HG02610 (cell line): ENCODE results near the gene CPVL.
"Not testable (repeated sequence)": the region's sequence is repeated elsewhere in the genome, so short reads cannot be mapped to it uniquely, and the experiment has no call there.

ENCODE experiments used
- ATAC-seq: cut with Tn5 transposase; IDR thresholded peaks from one replicate; pipeline ENCODE4 v1.9.1; 2021; ENCODE audit warnings: mild to moderate bottlenecking, moderate library complexity; ENCODE audit not compliant: unreplicated experiment

CPVL gene

DNA sequence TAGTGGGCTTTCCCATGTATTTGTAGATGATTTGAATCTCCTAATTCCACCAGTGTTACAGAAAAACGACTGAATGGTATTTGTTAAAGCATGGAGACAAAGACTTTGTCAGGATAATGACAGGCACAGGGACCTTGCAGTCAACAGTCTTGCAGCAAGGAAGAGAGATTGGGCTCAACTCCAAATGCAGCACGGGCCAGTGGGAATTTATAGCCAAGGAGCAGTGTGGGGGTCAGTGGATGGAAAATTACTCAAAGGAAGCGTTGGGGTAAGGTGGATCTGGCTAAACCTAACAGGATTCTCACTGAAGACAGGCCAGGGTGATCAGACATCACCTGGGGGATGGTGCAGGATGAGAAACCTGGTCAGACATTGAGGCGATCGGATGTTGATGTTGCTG is 24.3 kb downstream of the CPVL start:
- no peak for ATAC-seq

DNA sequence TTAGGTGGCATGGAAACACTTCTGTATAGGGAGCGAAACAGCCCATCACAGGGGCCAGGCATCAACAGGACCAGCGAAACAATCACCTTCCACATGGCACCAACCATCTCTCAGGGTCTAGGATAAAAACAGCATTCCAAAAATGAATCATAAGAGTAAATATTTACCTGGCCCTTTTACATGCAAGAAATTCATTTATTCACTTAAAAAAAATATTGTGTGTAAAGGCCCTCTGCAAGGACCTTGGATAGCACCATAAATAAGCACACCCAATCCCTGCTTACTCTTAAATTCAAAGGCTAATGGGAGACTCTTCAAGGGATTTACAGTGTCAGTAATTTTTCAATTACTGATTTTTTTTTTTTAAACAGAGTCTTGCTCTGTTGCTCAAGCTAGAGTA is 25.4 kb downstream of the CPVL start:
- no peak for ATAC-seq

DNA sequence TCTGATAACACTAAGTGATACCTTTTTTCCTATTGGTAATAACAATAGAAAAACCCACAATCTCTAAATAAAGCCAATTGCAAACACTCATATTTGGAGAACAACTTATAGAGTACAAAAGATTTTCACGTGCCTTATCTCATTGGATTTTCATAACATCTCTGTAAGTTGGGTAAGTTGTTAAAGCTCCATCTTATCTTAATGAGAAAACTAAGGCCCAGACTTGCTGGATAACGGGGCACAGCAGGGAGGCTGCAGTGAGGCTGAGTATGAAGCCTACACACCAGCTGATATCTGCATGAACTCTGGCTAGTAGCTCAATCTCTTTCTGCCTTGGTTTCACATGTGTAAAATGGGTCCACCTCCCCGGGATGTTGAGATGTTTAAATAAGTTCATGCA is 26.8 kb downstream of the CPVL start:
- no peak for ATAC-seq

DNA sequence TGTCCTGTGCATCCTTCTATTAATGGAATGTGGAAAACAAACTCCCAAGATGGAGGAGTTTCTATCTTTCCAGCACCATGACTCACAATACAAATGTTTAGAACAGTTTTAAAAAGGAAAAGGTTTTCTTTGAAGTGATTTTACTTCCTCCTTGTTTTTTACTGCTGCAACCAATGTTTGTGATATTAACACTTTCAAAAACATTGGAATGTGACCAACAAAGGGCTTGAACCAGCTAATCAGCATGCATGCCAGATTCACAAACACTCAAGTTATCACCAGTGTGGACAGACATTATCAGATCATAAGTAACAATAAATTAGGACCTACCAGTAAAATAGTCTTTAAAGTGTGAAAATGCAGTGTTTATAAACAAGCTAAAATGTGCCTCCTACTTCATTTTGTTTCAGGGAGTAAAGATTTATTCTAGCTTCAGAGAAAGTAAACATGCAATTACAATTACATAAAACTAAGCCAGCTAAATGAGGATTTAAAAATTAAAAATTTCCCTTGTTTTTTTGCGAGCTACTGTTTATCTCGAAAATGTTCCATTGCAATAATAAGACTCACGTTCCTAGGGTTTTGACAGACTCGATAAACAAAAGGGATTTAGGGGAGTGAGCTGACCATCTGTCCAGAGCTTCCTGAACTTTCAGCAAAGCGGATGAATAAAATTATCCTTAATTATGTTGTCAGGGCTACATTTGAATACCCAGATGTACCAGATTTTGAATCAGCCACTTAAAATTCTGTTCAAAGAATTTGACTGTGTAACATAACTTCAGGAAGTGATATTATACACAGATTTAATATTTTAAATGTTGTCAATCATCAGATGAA is 29.8 kb downstream of the CPVL start:
- no peak for ATAC-seq

DNA sequence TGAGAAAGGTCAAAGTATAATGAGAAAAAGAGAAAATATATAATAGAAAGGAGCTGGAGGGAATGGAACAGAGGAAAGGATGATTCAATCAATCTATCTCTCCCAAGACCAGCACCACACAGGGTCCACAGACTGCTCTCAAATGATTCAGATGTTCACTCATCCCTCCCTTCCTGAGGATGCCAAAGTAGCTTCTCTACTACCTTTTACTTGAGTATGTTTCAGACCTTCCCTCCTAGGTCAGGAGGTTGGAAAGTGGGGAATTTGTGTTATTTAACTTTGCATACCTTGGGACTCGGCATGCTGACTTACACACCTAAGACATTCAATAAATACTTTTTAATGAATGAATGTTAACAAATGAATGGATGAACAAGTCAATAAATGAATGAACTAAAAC is 30.6 kb downstream of the CPVL start:
- no peak for ATAC-seq

DNA sequence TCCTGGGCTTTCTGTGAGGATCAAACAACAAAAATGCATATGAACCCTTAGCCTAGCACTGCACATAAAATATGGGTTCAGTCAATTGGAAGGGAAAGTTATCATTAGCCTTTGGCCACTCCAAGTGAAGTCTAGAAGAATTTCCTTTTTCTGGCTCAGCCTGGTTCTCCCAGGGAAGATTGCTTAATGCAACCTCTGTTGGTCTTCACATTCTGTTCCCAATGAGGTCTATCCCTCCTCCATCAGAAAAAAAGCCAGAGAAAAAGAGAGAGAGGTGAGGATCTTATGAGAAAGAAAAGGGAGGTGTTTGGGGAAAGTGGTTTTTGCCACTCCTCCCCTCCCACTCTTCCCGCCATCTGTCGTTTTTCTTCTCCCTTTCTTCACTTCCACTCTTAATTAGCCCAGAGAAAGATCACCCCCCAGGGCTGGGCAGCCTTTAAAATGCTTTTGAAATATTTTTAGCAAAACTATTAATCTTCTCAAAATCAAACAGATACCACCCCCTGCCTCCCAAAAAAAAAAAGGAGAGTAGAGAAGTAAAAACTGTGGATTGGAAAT is 31.1 kb downstream of the CPVL start:
- ATAC-seq: no peak

DNA sequence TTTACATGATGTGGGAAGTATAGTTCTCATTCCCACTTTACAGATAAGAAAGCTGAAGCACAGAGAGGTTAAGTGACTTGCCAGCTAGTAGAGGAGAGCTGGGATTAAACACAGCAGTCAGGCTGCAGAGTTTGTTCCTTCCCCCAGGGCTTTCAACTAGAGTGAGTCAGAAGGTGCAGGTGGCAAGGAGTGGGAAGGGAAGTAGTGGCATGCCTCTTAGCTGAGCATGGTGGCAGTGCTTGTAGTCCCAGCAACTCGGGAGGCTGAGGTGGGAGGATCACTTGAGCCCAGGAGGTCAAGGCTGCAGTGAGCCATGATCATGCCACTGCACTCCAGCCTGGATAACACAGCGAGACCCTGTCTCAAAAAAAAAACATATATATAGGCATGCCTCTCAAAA is 32.1 kb downstream of the CPVL start:
- ATAC-seq: not testable (repeated sequence)

DNA sequence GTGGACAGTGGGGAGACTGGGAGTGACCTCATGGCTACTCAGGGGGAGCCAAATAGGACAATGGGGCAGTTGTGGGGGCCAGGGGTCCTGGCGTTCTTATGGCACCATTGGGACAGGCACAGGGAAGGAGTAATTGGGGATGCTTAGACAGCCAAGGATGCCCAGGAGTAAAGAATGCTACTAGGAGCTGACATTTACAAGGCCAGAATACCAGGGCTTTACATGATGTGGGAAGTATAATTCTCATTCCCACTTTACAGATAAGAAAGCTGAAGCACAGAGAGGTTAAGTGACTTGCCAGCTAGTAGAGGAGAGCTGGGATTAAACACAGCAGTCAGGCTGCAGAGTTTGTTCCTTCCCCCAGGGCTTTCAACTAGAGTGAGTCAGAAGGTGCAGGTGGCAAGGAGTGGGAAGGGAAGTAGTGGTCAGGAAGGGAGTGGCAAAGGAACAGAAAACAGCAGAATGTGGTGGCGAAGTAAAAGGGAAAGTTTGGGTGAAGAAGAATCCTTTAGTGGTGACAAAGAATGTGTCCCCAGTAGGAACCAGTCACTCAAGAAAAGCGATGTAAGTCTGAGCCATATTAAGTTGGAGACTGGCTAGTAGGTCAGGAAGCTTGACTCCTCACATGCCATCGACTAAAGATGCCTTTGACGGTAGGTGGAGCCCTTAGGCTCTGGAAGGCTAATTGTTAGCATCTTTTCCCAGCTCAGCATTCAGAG is 32.8 kb downstream of the CPVL start:
- peak; percentile 69 for ATAC-seq

DNA sequence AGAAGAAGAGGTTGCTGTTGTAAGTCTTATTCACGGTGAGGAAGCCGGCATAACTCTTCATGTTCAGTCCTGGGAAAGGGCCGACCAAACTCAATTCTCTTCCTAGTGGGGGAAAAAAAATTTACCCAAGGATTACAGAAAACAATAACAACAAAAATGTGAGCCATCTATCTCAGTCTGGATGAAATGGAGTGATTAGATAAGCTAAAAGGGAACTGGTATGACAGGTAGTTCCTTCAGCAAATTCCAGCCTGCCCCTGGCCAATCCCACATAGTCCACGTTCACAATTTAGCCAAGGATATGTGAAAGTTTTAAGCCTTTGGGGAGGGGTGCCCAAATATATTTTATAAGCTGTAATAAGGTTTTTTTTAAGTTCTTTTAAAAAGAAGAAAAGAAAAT is 33.6 kb downstream of the CPVL start:
- ATAC-seq: no peak

DNA sequence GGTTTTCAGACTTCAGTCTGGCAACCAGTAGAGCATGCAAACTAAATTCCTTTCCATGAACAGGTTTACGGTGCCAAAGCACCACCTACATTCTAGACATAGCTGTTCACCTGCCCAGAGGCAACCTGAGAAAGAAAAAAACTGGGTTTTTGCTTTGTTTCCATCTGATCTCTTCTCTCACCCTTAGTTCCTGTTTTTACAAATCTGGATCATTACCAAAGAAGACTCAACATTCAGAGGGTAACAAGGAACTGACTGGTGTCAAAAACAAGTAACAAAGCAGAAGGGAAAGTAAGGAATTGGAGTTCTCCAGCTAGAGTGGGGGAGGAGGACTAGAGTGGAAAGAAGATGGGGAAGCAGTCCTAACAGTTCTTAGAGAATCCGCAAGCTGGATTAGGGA is 36.4 kb downstream of the CPVL start:
- no peak for ATAC-seq

DNA sequence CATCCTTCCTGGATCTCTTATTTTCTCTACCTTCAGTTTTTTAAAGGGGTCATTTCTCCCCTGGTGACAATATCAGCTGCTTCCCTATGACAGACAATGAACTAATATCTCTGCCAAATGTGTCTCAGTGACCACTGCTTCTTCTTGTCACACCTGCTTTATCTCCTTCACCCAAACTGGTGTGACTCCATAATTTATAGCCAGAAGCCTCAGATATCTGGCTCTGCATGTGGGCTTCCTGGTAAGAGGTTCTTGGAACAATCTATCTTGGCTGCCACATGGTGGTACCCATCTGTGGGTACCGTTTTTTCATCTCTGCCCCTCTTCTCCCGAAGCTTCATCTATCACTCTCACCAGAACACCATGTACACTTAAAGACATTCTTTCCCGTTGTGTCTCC is 37.0 kb downstream of the CPVL start:
- no peak for ATAC-seq

DNA sequence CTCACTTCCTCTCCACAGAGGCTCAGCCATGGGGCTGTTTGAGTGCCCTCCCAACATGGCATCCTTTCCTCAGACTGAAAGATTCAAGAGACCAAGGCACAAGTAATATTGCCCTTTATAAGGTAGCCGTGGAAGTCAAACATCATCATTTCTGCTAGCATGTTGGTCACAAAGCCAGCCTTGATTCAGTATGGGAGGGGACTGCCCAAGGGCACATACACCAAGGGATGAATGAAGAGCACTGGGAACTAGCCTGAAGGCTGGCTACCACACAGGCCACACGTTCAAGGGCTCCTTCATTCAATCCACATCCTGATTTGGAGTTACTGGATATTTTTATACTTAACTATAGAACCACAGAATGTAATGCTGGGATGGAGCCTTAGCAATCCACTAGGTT is 39.3 kb downstream of the CPVL start:
- no peak for ATAC-seq

DNA sequence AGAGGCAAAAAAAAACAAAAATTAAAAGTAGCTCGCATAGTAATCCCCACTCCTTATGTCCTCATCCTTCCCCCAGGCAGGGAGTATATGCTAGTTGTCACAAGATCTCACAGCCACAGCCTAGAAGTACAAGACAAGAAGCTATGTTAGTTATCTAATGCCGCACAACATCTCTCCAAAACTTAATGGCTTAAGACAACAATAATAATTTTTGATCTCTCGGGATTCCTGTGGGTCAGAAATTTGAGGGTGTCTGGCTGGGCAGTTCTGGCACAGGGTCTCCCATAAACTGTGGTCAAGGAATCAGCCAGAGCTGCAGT is 39.7 kb downstream of the CPVL start:
- ATAC-seq: no peak

DNA sequence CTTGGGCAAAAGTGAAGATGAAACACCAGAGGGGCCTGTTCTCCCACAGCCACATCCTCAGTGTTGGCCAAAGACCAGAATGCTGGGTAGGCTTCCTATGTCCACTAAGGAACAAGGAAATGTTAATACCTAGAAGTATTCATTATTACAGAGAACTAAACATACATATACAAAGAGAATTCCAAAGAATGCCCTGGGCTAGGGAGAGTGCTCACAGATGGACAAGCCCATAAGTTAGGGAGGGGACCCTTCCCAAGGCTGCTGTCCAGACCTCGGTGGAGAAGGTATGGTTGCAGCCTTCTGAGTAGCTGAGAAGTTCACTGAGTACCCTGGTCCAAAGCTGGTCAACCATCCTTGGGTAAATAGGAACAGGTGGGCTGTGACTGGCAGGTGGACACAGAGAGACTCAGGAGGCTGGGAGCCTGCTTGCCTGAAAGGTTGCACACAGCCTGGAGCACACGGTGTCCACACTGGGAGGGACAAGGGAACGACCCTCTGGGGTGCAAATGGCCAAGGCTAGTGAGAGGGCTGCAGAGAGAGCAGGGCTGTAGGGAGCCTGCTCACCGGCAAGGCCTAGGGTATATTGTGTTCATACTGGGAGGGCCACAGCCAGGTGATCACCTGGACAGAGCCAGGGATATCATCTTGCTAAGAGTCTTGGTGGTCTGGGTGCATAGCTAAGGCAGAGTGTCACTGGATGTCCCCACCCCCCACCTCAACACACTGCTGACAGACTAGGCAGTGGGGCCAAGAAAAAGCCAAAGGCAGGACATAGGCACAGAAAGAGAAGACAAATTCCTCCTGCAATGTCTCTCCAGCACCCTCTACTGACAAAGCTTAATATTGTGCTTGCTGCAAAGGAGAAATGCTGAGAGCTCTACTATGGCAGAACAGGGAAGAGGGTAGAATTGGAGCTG is 40.3 kb downstream of the CPVL start:
- peak; percentile 46 for ATAC-seq

DNA sequence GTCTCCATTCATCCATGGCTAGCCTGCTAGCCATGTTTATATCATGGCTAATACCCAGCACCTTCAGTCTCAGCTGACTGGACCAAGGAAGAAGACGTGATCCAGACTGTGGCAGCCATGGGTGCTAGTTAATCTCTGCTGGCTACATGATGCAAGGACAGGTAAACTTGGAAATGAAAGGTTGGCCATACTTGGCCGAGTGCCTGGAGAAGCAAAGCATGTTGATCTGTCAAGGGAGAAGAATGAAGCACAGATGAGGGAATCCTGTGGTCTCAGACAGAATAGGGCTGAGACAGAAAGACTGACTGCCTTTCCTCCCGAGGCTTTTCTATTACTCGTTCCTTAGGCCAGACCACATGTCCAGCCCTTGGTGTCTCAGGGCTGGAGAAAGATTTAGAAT is 41.1 kb downstream of the CPVL start:
- no peak for ATAC-seq

DNA sequence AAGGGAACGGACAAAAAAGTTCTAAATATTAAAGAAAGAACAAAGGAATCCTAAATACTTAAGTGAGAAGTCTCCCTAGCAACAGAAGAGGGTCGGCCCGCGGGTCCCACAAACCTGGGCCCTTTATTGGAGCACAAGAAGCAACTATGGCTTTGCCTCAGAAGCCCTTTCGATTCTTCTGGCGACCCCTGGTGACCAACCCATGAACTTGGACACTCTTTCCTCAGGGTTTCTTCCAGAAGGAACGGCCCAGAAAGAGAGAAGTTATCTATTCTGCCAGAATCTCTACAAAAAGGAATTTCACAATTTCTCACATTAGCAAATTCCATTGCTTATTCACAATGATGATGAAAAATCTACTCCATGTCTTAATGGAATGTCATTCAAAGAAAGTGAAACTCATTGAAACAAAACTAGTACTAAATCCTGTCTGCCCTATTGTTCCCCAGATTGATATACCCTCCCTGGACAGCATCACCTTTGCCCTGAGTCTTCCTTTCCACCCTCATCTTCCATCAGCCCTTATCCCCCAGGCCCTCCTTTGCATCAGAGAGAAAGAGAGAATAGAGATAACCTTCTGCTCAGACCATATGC is 43.7 kb downstream of the CPVL start:
- no peak for ATAC-seq

DNA sequence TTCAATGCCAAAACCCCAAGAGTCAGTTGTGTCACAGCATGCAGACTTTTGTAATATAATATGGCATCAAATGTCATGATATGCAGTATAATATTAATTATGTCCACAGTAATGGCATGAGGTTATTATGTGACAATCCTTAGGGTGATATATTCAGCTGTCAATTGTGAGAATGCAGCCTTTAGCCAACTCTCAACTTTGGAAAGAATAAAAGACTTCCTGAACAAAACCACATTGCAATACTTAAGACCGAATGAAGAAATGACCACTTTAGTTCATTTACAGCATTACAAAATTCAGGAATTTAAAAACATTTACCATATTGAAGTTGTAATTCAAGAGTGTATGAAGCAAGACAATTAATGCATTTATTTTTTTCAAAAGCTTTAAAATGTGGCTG is 45.4 kb downstream of the CPVL start:
- ATAC-seq: no peak

DNA sequence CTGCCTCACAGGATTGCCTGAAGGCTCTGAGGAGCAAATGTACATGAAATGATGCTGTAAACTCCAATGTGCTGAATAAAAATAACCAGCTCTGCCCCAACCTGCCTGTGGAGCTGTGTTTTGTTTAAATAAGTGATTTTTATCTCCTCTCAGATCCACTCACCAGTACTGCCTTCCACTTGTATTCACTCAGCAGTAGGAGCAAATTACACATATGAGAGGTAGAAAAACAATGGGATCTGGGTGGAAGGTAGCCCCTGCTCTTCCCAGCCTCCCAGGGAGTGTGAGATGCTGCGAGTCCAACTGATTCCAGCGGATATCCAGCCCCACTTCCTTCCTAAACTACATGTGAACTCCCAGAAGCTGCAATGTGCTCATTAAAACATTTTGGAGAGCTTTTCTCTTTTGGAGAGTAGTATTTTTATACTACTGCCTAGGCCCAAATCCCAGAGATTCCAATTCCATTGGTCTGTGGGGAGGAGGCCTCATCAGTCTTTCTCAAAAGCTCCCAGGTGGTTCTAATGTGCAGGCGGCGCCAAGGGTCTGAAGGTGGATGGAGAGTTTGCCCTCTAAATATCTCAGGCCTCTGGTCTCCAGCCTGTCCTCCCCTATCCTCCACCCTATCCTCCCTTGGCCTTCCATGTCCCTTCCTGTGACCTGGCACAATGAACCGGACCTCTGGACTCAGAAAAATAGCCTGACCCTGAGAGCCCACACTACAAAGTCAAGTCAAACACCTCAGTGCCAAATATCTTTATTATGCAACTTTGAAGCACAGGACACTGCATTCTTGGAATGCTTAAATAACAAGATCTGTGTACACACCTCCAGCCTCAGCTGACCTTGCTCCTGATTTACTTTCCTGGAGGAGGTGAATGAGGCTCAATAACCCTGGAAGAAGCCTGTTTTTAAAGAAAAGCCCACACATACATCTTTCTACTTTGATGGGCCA is 46.2 kb downstream of the CPVL start:
- ATAC-seq: no peak

DNA sequence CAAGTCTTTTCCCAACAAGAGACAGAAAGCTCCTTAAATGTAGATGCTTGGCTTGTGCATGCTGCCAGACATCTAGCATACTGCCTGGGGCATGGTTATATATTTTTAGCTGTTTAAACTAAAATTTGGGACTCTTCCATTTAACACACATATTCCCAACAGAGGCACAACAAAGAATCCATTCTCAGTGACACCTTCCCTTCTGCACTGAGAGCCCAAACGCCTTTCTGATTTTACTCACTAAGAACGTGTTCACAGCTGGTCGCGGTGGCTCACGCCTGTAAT is 49.9 kb downstream of the CPVL start:
- no peak for ATAC-seq
